Measurements from ENCODE around the gene KCNH1.

The KCNH1 gene

GRCh38 chr1:210910020-210910575 is 223.8 kb downstream of the KCNH1 start:
- H3K36me3 ChIP-seq (ENCODE audit: insufficient read depth, low read length) = no peaks in the 10 kb centered on the region
- H3K4me1 ChIP-seq (ENCODE audit: insufficient read depth, low read length) = no peaks in the 10 kb centered on the region
- no peak overlapping the region for H3K9ac ChIP-seq (ENCODE audit: low read depth, low read length)
- H3K9me3 ChIP-seq (ENCODE audit: control insufficient read depth, insufficient read depth, low read length) = no peaks in the 10 kb centered on the region; the same call in 1 of the 2 replicates

GRCh38 chr1:210908791-210909190 is 225.2 kb downstream of the KCNH1 start:
- H3K36me3 ChIP-seq (ENCODE audit: insufficient read depth, low read length) = no peaks in the 10 kb centered on the region
- no peak overlapping the region for H3K9ac ChIP-seq (ENCODE audit: low read depth, low read length)
- H3K9me3 ChIP-seq (ENCODE audit: control insufficient read depth, insufficient read depth, low read length) = no peaks in the 10 kb centered on the region; the same call in 1 of the 2 replicates
- H3K4me1 ChIP-seq (ENCODE audit: insufficient read depth, low read length) = no peaks in the 10 kb centered on the region

- Histone ChIP-seq H3K36me3 (ENCODE audit: insufficient read depth, low read length) (no peaks in the 10 kb centered on the region), H3K9me3 (ENCODE audit: control insufficient read depth, insufficient read depth, low read length) (no peaks in the 10 kb centered on the region; the same call in 1 of the 2 replicates), H3K9ac (ENCODE audit: low read depth, low read length) (no peak overlapping the region), H3K4me1 (ENCODE audit: insufficient read depth, low read length) (no peaks in the 10 kb centered on the region)
Observed at GRCh38 chr1:210908257-210908656, 225.7 kb downstream of the KCNH1 start.

- H3K9me3 ChIP-seq (ENCODE audit: control insufficient read depth, insufficient read depth, low read length) = no peaks in the 10 kb centered on the region
- H3K4me1 ChIP-seq (ENCODE audit: insufficient read depth, low read length) = no peaks in the 10 kb centered on the region
- no peaks in the 10 kb centered on the region for H3K36me3 ChIP-seq (ENCODE audit: insufficient read depth, low read length)
- H3K9ac ChIP-seq (ENCODE audit: low read depth, low read length) = no peak overlapping the region
Observed at GRCh38 chr1:210907251-210907805, 226.6 kb downstream of the KCNH1 start.

GRCh38 chr1:210905944-210906453 is 227.9 kb downstream of the KCNH1 start:
- Histone ChIP-seq H3K9ac (ENCODE audit: low read depth, low read length) (no peak overlapping the region), H3K9me3 (ENCODE audit: control insufficient read depth, insufficient read depth, low read length) (no peaks in the 10 kb centered on the region), H3K4me1 (ENCODE audit: insufficient read depth, low read length) (no peaks in the 10 kb centered on the region), H3K36me3 (ENCODE audit: insufficient read depth, low read length) (no peaks in the 10 kb centered on the region)

- Histone ChIP-seq H3K4me1 (ENCODE audit: insufficient read depth, low read length) (no peaks in the 10 kb centered on the region), H3K9ac (ENCODE audit: low read depth, low read length) (no peak overlapping the region), H3K36me3 (ENCODE audit: insufficient read depth, low read length) (no peaks in the 10 kb centered on the region), H3K9me3 (ENCODE audit: control insufficient read depth, insufficient read depth, low read length) (no peaks in the 10 kb centered on the region)
Observed at GRCh38 chr1:210905365-210905904, 228.5 kb downstream of the KCNH1 start.

- Histone ChIP-seq H3K36me3 (ENCODE audit: insufficient read depth, low read length) (no peaks in the 10 kb centered on the region), H3K4me1 (ENCODE audit: insufficient read depth, low read length) (no peaks in the 10 kb centered on the region), H3K9me3 (ENCODE audit: control insufficient read depth, insufficient read depth, low read length) (no peaks in the 10 kb centered on the region), H3K9ac (ENCODE audit: low read depth, low read length) (no peak overlapping the region)
Observed at GRCh38 chr1:210901981-210902770, 231.8 kb downstream of the KCNH1 start.

GRCh38 chr1:210900820-210901219 is 233.1 kb downstream of the KCNH1 start:
- no peaks in the 10 kb centered on the region for H3K4me1 ChIP-seq (ENCODE audit: insufficient read depth, low read length)
- no peak overlapping the region for H3K9ac ChIP-seq (ENCODE audit: low read depth, low read length)
- H3K36me3 ChIP-seq (ENCODE audit: insufficient read depth, low read length) = no peaks in the 10 kb centered on the region
- no peaks in the 10 kb centered on the region for H3K9me3 ChIP-seq (ENCODE audit: control insufficient read depth, insufficient read depth, low read length)

- no peak overlapping the region for H3K9ac ChIP-seq (ENCODE audit: low read depth, low read length)
- no peaks in the 10 kb centered on the region for H3K4me1 ChIP-seq (ENCODE audit: insufficient read depth, low read length)
- no peaks in the 10 kb centered on the region for H3K36me3 ChIP-seq (ENCODE audit: insufficient read depth, low read length)
- no peaks in the 10 kb centered on the region for H3K9me3 ChIP-seq (ENCODE audit: control insufficient read depth, insufficient read depth, low read length)
Observed at GRCh38 chr1:210900079-210900478, 233.9 kb downstream of the KCNH1 start.

GRCh38 chr1:210899676-210900075 is 234.3 kb downstream of the KCNH1 start:
- Histone ChIP-seq H3K9ac (ENCODE audit: low read depth, low read length) (no peak overlapping the region), H3K36me3 (ENCODE audit: insufficient read depth, low read length) (no peaks in the 10 kb centered on the region), H3K4me1 (ENCODE audit: insufficient read depth, low read length) (no peaks in the 10 kb centered on the region), H3K9me3 (ENCODE audit: control insufficient read depth, insufficient read depth, low read length) (no peaks in the 10 kb centered on the region)

GRCh38 chr1:210898473-210898872 is 235.5 kb downstream of the KCNH1 start:
- Histone ChIP-seq H3K9ac (ENCODE audit: low read depth, low read length) (no peak overlapping the region), H3K4me1 (ENCODE audit: insufficient read depth, low read length) (no peaks in the 10 kb centered on the region), H3K9me3 (ENCODE audit: control insufficient read depth, insufficient read depth, low read length) (peaks cover 2% of the 10 kb centered on the region; the same call in 1 of the 2 replicates), H3K36me3 (ENCODE audit: insufficient read depth, low read length) (no peaks in the 10 kb centered on the region)

GRCh38 chr1:210883821-210884220 is 250.1 kb downstream of the KCNH1 start:
- no peaks in the 10 kb centered on the region for H3K4me1 ChIP-seq (ENCODE audit: insufficient read depth, low read length)
- H3K9ac ChIP-seq (ENCODE audit: low read depth, low read length) = no peak overlapping the region
- no peaks in the 10 kb centered on the region for H3K36me3 ChIP-seq (ENCODE audit: insufficient read depth, low read length)
- H3K9me3 ChIP-seq (ENCODE audit: control insufficient read depth, insufficient read depth, low read length) = no peaks in the 10 kb centered on the region

GRCh38 chr1:210882414-210883221 is 251.3 kb downstream of the KCNH1 start:
- no peaks in the 10 kb centered on the region for H3K36me3 ChIP-seq (ENCODE audit: insufficient read depth, low read length)
- H3K4me1 ChIP-seq (ENCODE audit: insufficient read depth, low read length) = no peaks in the 10 kb centered on the region
- no peaks in the 10 kb centered on the region for H3K9me3 ChIP-seq (ENCODE audit: control insufficient read depth, insufficient read depth, low read length)
- H3K9ac ChIP-seq (ENCODE audit: low read depth, low read length) = no peak overlapping the region

- no peaks in the 10 kb centered on the region for H3K9me3 ChIP-seq (ENCODE audit: control insufficient read depth, insufficient read depth, low read length)
- H3K9ac ChIP-seq (ENCODE audit: low read depth, low read length) = no peak overlapping the region
- H3K36me3 ChIP-seq (ENCODE audit: insufficient read depth, low read length) = no peaks in the 10 kb centered on the region
- H3K4me1 ChIP-seq (ENCODE audit: insufficient read depth, low read length) = no peaks in the 10 kb centered on the region
Observed at GRCh38 chr1:210878564-210878963, 255.4 kb downstream of the KCNH1 start.
